NCI-H2107 treated with DMSO at 0.1 percent for 48 hours (cell line): ENCODE data around the gene SUN2.

ENCODE experiments used
- DNase-seq: peaks from one replicate; lab custom pipeline; 2025; ENCODE audit not compliant: unreplicated experiment; lab: John Stamatoyannopoulos, UW

Gene SUN2

GRCh38 chr22:38754751-38755154 lies 1.0 kb downstream of the SUN2 start:
- DNase-seq, result no peak

DNA sequence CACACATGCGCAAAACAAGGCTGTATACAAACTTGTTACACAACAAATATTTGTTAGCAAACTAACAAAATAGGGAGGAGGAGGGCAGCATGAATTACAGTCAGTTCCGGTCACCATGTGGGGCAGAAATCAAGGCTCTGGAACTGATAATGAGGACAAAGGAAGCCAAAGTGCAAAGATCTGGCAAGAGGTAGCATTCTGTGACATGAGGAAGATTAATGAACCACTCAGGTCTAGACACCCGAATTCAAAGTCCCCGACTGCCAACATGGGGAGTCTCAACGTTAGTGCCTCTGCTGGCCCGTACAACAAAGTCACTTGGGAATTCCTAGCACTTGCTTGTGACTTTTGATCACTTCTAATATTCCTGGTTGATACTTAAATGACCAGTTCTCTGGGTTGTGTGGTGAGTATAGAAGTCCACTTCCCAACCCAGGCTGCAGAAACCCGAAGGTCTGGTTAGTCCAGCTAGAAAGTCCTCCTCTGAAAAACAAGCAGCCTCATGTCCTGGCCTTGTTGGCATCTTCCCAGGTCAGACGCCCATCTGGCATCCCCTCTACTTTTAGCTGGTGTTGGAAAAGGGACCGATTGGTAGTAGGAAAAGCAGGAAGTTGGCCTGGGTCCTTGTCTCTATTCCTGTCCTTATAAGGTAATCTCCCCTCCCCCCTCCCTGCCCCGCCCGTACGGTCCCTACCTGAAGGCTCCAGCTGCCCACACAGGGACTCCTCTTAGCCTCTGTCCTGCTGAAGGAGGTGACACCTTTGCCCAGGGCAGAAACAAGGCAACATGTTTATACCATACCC lies 1.6 kb downstream of the SUN2 start:
- no peak for DNase-seq

- DNase-seq, result no peak
Measured at GRCh38 chr22:38751422-38752346, 4.1 kb downstream of the SUN2 start.

- no peak for DNase-seq
Measured at GRCh38 chr22:38751066-38751421, 4.8 kb downstream of the SUN2 start.

DNA sequence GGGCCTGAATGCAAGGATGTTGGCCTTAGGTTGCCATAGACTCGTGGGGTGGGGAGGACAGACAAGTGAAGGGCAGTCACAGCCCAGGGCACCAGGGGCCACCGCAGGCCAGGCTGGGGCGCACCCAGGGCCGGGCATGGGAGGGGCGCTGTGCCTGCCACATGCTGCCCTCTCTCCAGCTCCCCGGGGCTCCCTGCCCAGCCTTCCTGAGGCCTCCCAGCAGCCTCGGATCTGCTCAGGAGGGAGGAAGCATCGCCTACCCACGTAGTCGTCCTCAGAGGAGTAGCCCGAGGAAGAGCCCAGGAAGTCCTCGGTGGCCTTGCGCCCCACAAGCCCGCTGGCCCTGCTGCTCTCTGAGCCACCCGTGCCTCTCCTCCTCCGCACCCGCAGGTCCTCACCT lies 5.2 kb downstream of the SUN2 start:
- DNase-seq, result no peak

- DNase-seq, result no peak
Measured at GRCh38 chr22:38750104-38750503, 5.7 kb downstream of the SUN2 start.

DNA sequence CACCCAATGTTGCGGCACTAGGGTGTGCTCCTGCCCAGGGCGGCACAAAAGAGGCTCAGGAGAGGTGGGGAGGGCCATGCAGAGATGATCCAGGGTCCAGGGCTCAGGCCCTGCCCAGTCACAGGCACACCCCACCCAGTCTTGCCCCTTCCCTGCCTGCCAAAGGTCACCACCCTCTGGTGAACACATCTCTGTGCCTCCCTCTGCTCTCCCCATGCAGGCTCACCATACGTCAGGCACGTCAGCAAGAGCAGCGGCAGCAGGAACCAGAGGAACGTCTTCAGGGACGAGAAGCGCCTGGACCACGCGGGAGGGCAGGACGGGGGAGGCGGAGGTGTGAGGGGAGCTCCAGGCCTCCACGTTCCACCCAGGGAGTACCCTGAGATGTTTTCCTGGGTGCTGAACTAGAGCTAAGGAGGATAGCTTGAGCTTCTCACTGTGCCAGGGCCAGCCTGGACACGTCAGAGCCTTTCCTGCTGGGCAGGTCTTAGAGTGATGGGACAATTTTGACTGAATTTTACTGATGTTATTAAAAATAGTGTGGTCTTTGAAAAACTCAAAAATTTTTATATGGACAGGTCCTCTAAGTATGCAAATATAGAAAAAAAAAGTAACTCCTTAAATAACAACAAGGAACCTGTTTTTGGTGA lies 7.2 kb downstream of the SUN2 start:
- no peak for DNase-seq

- DNase-seq, result peak; percentile 54
Measured at GRCh38 chr22:38745676-38746460, 9.9 kb downstream of the SUN2 start.

DNA sequence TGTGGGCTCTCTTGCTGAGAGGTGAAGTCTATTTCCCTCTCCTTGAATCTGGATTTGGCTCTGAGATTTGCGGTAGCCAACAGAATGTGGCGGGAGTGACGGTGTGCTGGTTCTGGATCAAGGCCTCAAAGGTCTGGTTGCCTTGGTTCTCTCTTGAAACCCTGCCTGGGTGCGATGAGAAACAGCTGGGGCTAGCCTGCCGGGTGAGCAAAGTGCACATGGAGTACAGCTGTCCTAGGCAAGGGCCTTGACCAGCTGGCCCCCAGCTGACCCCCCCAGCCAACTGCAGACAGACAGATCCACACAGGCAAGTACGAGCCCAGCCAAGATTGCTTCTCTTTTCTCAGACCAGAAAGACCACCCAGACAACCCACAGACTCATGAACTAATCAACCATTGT lies 10.8 kb downstream of the SUN2 start:
- DNase-seq, result no peak

GRCh38 chr22:38742176-38742942 lies 13.4 kb downstream of the SUN2 start:
- DNase-seq, result no peak

DNA sequence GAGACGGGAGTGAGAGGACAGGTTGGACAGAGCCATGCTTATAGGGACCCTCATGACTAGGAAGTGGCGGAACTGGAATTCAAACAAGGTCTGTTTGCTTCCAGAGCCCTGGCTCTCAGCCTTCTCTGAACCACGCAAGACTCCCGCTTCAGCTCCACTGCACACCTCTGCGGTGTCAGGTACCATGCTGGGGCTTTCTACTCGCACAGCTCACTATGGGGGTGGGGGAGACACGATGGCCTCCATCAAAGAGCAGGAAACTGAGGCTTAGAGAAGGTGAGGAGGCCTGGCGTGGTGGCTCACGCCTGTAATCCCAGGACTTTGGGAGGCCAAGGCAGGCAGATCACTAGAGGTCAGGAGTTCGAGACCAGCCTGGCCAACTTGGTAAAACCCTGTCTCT lies 14.2 kb downstream of the SUN2 start:
- no peak for DNase-seq

- DNase-seq, result no peak
Measured at GRCh38 chr22:38741166-38741565, 14.6 kb downstream of the SUN2 start.

- DNase-seq, result no peak
Measured at GRCh38 chr22:38740754-38741153, 15.0 kb downstream of the SUN2 start.

DNA sequence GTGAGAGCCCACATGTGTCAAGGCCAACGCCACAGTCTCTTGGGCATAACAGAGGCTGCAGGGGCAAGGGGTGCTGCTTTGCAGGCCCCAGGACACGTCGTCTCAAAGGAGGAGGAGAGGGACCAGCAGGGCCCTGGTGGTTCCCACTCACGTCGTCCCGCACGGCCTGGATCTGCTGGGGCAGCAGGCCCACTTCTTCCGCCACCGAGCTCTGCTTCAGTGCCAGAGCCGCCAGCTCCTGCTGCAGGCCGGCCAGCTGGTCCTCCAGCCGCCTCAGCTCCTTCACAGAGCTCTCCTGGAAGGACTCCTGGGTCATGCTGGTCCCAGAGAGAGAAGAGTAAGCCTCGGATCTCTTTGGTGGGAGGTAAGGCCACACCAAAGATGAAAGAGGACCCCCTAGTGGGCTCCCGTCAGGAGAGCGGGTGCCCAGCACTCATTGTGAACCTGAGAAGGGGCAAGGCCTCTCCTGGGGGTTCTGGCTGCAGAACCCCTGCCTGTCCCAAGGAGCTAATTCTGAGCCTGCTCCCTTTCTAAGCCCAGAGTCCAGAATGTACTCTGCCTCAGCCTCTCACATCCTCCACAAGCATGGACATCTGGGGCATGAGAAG lies 15.6 kb downstream of the SUN2 start:
- no peak for DNase-seq

DNA sequence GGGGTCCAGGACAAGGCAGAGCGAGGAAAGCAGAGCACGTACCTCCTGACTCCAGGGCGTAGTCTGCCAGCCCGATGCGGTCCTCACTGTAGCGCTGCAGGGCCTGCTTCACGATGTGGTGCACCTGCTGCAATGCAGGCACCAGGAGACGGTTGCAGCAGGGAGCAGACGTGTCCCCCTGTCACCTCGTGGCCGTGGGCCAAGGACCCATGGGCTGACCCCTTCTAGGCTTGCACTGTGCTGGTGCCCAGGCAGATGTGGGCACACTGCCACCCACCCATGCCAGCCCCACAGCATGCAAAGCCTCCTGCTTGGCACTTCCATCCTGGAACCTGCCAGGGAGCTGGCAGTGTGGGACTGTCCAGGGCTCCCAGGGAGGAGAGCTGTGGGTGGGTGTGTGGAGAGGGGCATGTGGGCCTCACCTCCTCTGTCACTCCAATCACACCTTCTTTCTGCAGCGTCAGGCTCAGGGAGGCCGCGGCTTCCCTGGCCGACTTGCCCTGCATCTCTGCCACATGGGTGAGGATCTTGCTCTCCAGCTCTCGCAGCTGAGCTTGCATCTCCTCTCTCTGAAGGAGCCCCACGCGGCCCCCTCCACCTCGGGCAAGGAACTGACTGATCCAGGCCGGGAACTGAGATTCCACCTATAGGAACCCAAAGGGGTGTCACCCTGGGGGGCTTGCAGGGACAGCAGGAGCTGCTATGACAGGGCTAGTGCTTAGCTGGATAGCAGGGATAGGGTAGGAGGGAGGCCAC lies 16.3 kb downstream of the SUN2 start:
- no peak for DNase-seq

- DNase-seq, result no peak
Measured at GRCh38 chr22:38738475-38739070, 17.2 kb downstream of the SUN2 start.

DNA sequence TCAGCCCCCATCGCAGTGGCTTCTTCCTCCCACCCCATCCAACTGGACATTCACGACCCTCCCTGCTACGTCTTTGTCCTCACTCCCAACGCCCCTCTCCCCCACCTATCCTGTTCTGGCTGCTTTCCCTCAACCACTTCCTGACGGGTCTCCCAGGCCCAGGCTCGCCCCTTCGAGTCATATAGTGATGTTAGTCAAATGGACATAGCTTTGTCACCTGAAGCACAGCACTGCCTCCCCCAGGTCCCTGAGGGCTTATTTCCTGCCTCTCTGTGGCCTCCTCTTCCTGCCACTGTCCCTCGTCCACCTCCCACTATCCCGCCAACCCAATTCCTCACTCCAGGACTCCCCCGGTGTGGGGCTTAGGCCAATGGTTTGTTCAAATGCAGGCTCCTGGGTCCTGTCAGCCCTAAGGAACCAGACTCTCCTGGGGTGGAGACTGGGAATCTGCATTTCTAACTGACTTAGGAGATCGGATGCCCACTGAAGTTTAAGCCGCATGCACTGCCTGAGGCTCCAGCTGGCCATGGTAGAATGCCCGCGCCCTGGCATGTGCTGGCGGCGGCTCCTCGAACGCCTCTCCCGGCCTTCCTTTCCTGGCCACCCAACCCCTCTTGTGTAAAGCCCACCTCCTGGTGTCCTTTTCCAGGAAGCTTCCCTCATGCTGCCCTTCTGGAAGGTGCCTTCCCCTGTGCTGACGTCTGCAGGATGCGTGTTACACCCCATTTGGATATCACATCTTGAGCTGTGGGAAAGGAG lies 18.3 kb downstream of the SUN2 start:
- DNase-seq, result no peak

DNA sequence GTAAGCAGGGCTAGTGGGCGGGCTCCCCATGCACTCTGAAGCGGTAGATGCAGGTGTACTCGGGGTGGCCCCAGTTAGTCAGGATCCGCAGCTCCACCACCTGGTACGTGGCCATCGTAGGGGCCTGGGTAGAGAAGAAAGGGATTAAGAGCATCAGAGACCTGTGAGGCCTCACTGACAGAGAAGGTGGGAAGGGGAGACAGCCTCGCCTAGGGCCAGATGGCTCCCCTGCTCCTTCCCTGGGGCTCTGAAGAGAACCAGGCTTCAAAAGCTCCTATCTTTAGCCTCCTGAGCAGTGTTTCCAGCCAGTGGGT lies 19.6 kb downstream of the SUN2 start:
- peak; percentile 58 for DNase-seq
